GM12878 (cell line): Measurements from ENCODE around the gene CHAT. TPM values are rescaled to one million over a fixed set of nuclear protein-coding genes. Genes with fewer than 3 reads are reported as not detected.

Experiments
- ATAC-seq: fragments of 200-7000 bp; cut with Tn5 transposase; 3 replicates; pipeline ENCODE4 v1.9.1; 2020; ENCODE audit warnings: mild to moderate bottlenecking, moderate library complexity
- BruUV-seq: library from RNA; stranded (reverse); fragments of 400-500 nt; replicated peaks from 2 replicates; lab custom pipeline; 2021; lab: Mats Ljungman, UMichigan
- CTCF ChIA-PET: fragments of 300-600 bp; sonication (Branson Sonifier 250); formaldehyde crosslinking; extraction: SDS; loops from one replicate; lab custom pipeline; 2021; ENCODE audit warnings: inconsistent platforms; lab: Yijun Ruan, JAX
- POLR2A ChIA-PET: fragments of 350-600 bp; formaldehyde crosslinking; extraction: SDS; loops from one replicate; lab custom pipeline; 2021; ENCODE audit warnings: inconsistent platforms; lab: Charles Lee
- RAD21 ChIA-PET: fragments of 300-600 bp; sonication (Branson Sonifier 250); formaldehyde crosslinking; loops from one replicate; lab custom pipeline; 2023; ENCODE audit warnings: antibody characterized with exemption; ENCODE audit not compliant: unreplicated experiment; lab: Charles Lee
- SMC1A ChIA-PET: fragments of 300-600 bp; sonication (Branson Sonifier 250); formaldehyde crosslinking; loops from one replicate; lab custom pipeline; 2023; ENCODE audit not compliant: unreplicated experiment, uncharacterized antibody; lab: Charles Lee
- DNase-seq: peaks from one replicate; pipeline ENCODE4 v3.0.0-alpha.2; 2011; ENCODE audit warnings: low read depth, low spot score
- FAIRE-seq: peaks from 3 replicates; lab custom pipeline; 2011; peaks lifted over from hg19 to GRCh38; lab: Jason Lieb, UNC
- H2AFZ ChIP-seq: 2 replicates; pipeline ENCODE4 v1.6.0; 2011; ENCODE audit warnings: low read depth, low read length, control low read depth; ENCODE audit not compliant: control insufficient read depth
- H3K27ac ChIP-seq: 2 replicates; pipeline ENCODE4 v1.5.1; 2011; ENCODE audit warnings: control low read depth; ENCODE audit not compliant: control insufficient read depth, insufficient read depth
- H3K27me3 ChIP-seq, 2 experiments: replicated peaks in 1 of 2; 2 replicates each; pipeline versions ENCODE4 v1.6.0 to v1.6.1; 2011; ENCODE audit warnings: low read length in 1 of 2; ENCODE audit not compliant: control insufficient read depth in 2 of 2, insufficient read depth in 2 of 2
- H3K36me3 ChIP-seq, 2 experiments: 2 replicates each; pipeline ENCODE4 v1.5.1; 2011; ENCODE audit warnings: low read length in 1 of 2; ENCODE audit not compliant: control insufficient read depth in 2 of 2, insufficient read depth in 2 of 2
- H3K4me1 ChIP-seq: 2 replicates; pipeline ENCODE4 v1.6.1; 2011; ENCODE audit warnings: mild to moderate bottlenecking, low read length, moderate library complexity, mixed read lengths; ENCODE audit not compliant: control insufficient read depth, insufficient read depth
- H3K4me2 ChIP-seq: 2 replicates; pipeline ENCODE4 v1.6.0; 2011; ENCODE audit warnings: control low read depth; ENCODE audit not compliant: control insufficient read depth, insufficient read depth
- H3K4me3 ChIP-seq: fragments of 200-600 bp; sonication (generic); 2 replicates; pipeline ENCODE4 v1.5.1; 2016
- H3K79me2 ChIP-seq: 2 replicates; pipeline ENCODE4 v1.6.0; 2011; ENCODE audit warnings: low read length; ENCODE audit not compliant: control insufficient read depth, insufficient read depth
- H3K9ac ChIP-seq: 2 replicates; pipeline ENCODE4 v1.8.0; 2011; ENCODE audit warnings: low read length, control low read depth, mixed read lengths; ENCODE audit not compliant: control insufficient read depth, insufficient read depth
- H3K9me3 ChIP-seq: replicated peaks from 3 replicates; pipeline ENCODE4 v1.5.1; 2011; ENCODE audit warnings: mild to moderate bottlenecking, low read length; ENCODE audit not compliant: control insufficient read depth, insufficient read depth
- H4K20me1 ChIP-seq: 2 replicates; pipeline ENCODE4 v1.6.0; 2011; ENCODE audit not compliant: control insufficient read depth, insufficient read depth
- POLR2AphosphoS2 ChIP-seq: IDR thresholded peaks from 2 replicates; pipeline ENCODE4 v1.6.1; 2011; ENCODE audit warnings: low read depth, mild to moderate bottlenecking, low read length, improper control_type of control experiment, moderate library complexity
- SIN3A ChIP-seq: IDR thresholded peaks from 2 replicates; pipeline ENCODE4 v1.6.1; 2012; ENCODE audit warnings: low read depth, low read length, improper control_type of control experiment
- TAF1 ChIP-seq: IDR thresholded peaks from 2 replicates; pipeline ENCODE4 v1.6.1; 2011; ENCODE audit warnings: mild to moderate bottlenecking, low read depth, low read length, borderline replicate concordance
- ZSCAN29 ChIP-seq: fragments of 450-650 bp; IDR thresholded peaks from 2 replicates; pipeline ENCODE4 v1.6.1; 2017; ENCODE audit warnings: mild to moderate bottlenecking, moderate library complexity
- WGBS: methylation state at CpG from one replicate; pipeline ENCODE4 v1.1.6; 2016; ENCODE audit warnings: low lambda C conversion rate; ENCODE audit not compliant: insufficient replicate concordance, insufficient coverage; ENCODE audit errors: missing lambda C conversion rate; 5-methylcytosine and 5-hydroxymethylcytosine counted together
- in situ Hi-C: fragments of 300-500 bp; cut with MboI; formaldehyde crosslinking; loops from 9 replicates; pipeline ENCODE4 v1.14.3; 2018; ENCODE audit warnings: mixed read lengths
- intact Hi-C: fragments of 100-400 bp; cut with micrococcal nuclease; formaldehyde crosslinking; loops from one replicate; pipeline ENCODE4 v1.14.2; 2022; ENCODE audit not compliant: unreplicated experiment
- polyA plus RNA-seq, 11 experiments: library from polyadenylated mRNA; depleted of rRNA in 4 of 11; unstranded in 6 of 11; stranded (reverse) in 5 of 11; fragments of >200 nt; fragmentation: Nextera tagmentation in 4 of 11; fragmentation: Illumina TruSeq in 1 of 11; extraction: Ambion mirVana in 4 of 11; extraction: Trizol in 1 of 11; gene quantifications; 1 replicate in 1 of 11; 2 replicates in 10 of 11; pipeline versions ENCODE4 v1.2.1 to v1.2.3, GENCODE V29; 2011 to 2016; ENCODE audit warnings: inconsistent platforms in 2 of 11, missing spikeins in 2 of 11, low read depth in 1 of 11
- total RNA-seq, 4 experiments: library from RNA; depleted of rRNA in 3 of 4; stranded (reverse); fragments of >200 nt in 3 of 4; fragmentation: Illumina TruSeq in 1 of 4; extraction: Trizol in 1 of 4; gene quantifications; 2 replicates each; pipeline versions ENCODE4 v1.2.1 to v1.2.3, GENCODE V29; 2013 to 2021
- TF ChIP-seq, protein P1 (sequence below): fragments of 450-650 bp; IDR thresholded peaks from 2 replicates; pipeline ENCODE4 v1.6.1; 2017; ENCODE audit warnings: mild to moderate bottlenecking, moderate library complexity
- TF ChIP-seq, protein P2 (sequence below): IDR thresholded peaks from 2 replicates; pipeline ENCODE4 v1.6.1; 2011; ENCODE audit warnings: mild to moderate bottlenecking, low read depth, low read length, moderate library complexity; ENCODE audit not compliant: insufficient replicate concordance
- TF ChIP-seq, protein P3 (sequence below): fragments of 450-650 bp; conservative IDR thresholded peaks from 2 replicates; pipeline ENCODE4 v1.6.1; 2017; ENCODE audit warnings: mild to moderate bottlenecking, moderate library complexity

CHAT gene
- total and polyA plus RNA-seq, 10 of the 15 experiments (the other 5 are each of a cell fraction or from before 2014, with no cell fraction given) = not detected

DNA sequence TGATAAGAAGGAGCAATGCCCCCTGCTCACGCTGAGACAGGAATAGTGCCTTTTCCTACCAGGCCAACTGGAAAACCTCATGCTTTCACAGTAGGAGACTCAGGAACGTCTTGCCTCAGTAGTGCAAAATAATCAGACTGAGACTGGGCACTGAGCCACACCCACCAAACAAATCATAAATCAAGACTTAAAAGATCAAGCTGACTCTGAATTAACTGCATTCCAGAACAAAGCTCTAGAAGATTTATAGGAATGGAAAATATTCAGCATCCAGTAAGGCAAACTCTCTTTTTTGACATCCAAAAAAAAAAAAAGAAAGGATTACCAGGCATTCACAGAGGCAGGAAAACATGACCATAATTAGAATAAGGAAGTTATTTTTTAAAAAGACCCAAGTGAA, 34.2 kb upstream of the CHAT start:
- RAD21 ChIA-PET = no interaction called here
- SMC1A ChIA-PET = no interaction called here
- 11% methylated on average over 2 of the region's 2 CpGs for WGBS
- TF ChIP-seq TAF1 (no peak), POLR2AphosphoS2 (no peak)
- H3K36me3 ChIP-seq = no peaks in the 10 kb centered on the region
- no peak for FAIRE-seq
- no peaks in the 10 kb centered on the region for H4K20me1 ChIP-seq
- no peak overlapping the region for H3K4me3 ChIP-seq
- no peak overlapping the region for H2AFZ ChIP-seq
- ATAC-seq = no peak
- H3K4me2 ChIP-seq = no peak overlapping the region
- CTCF ChIA-PET = no interaction called here
- no peaks in the 10 kb centered on the region for H3K79me2 ChIP-seq
- intact Hi-C loops (no loop called here), in situ Hi-C loops (no loop called here)
- BruUV-seq = no TSS peak
- no peak overlapping the region for H3K9ac ChIP-seq
- POLR2A ChIA-PET = no interaction called here
- H3K27ac ChIP-seq = no peak overlapping the region
- no peaks in the 10 kb centered on the region; a peak in 1 of 4 replicates for H3K27me3 ChIP-seq
- DNase-seq = no peak
- no peaks in the 10 kb centered on the region; the same call in 1 of the 2 replicates for H3K4me1 ChIP-seq
- H3K9me3 ChIP-seq = no peaks in the 10 kb centered on the region

DNA sequence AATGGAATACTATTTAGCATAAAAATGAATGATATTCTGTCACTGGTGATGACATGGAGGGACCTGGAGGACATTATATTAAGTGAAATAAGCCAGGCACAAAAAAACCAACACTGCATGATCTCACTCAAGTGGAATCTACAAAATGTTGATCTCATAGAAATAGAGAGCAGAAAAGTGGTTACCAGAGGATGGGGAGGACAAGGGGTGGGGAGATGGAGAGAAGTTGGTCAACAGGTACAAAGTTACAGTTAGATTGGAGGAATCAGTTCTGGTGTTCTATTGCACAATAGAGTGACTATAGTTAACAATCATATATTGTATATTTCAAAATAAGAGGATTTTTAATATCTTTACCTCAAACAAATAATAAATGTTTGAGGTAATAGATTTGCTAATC, 28.4 kb upstream of the CHAT start:
- no peak overlapping the region for H3K4me3 ChIP-seq
- no peaks in the 10 kb centered on the region for H3K36me3 ChIP-seq
- no peak overlapping the region for H3K27ac ChIP-seq
- H3K4me2 ChIP-seq = no peak overlapping the region
- no peaks in the 10 kb centered on the region for H3K79me2 ChIP-seq
- no peak overlapping the region for H2AFZ ChIP-seq
- no peak overlapping the region for H3K9ac ChIP-seq
- DNase-seq (no peak), FAIRE-seq (no peak), ATAC-seq (no peak)
- peaks cover 3% of the 10 kb centered on the region; the same call in 2 of the 3 replicates for H3K9me3 ChIP-seq
- intact Hi-C loops = no loop called here
- no peaks in the 10 kb centered on the region for H4K20me1 ChIP-seq
- SMC1A ChIA-PET = no interaction called here
- CTCF ChIA-PET = no interaction called here
- H3K4me1 ChIP-seq = no peaks in the 10 kb centered on the region; the same call in 1 of the 2 replicates
- RAD21 ChIA-PET = no interaction called here
- no TSS peak for BruUV-seq
- POLR2A ChIA-PET = no interaction called here
- in situ Hi-C loops = no loop called here
- H3K27me3 ChIP-seq = no peaks in the 10 kb centered on the region; a peak in 1 of 4 replicates
- TF ChIP-seq ZSCAN29 = no peak
- TF ChIP-seq SIN3A = no peak
- TF ChIP-seq, protein P1, sequence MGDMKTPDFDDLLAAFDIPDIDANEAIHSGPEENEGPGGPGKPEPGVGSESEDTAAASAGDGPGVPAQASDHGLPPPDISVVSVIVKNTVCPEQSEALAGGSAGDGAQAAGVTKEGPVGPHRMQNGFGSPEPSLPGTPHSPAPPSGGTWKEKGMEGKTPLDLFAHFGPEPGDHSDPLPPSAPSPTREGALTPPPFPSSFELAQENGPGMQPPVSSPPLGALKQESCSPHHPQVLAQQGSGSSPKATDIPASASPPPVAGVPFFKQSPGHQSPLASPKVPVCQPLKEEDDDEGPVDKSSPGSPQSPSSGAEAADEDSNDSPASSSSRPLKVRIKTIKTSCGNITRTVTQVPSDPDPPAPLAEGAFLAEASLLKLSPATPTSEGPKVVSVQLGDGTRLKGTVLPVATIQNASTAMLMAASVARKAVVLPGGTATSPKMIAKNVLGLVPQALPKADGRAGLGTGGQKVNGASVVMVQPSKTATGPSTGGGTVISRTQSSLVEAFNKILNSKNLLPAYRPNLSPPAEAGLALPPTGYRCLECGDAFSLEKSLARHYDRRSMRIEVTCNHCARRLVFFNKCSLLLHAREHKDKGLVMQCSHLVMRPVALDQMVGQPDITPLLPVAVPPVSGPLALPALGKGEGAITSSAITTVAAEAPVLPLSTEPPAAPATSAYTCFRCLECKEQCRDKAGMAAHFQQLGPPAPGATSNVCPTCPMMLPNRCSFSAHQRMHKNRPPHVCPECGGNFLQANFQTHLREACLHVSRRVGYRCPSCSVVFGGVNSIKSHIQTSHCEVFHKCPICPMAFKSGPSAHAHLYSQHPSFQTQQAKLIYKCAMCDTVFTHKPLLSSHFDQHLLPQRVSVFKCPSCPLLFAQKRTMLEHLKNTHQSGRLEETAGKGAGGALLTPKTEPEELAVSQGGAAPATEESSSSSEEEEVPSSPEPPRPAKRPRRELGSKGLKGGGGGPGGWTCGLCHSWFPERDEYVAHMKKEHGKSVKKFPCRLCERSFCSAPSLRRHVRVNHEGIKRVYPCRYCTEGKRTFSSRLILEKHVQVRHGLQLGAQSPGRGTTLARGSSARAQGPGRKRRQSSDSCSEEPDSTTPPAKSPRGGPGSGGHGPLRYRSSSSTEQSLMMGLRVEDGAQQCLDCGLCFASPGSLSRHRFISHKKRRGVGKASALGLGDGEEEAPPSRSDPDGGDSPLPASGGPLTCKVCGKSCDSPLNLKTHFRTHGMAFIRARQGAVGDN = no peak
- TF ChIP-seq, protein P2, sequence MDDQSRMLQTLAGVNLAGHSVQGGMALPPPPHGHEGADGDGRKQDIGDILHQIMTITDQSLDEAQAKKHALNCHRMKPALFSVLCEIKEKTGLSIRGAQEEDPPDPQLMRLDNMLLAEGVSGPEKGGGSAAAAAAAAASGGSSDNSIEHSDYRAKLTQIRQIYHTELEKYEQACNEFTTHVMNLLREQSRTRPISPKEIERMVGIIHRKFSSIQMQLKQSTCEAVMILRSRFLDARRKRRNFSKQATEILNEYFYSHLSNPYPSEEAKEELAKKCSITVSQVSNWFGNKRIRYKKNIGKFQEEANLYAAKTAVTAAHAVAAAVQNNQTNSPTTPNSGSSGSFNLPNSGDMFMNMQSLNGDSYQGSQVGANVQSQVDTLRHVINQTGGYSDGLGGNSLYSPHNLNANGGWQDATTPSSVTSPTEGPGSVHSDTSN = no peak
- TF ChIP-seq, protein P3, sequence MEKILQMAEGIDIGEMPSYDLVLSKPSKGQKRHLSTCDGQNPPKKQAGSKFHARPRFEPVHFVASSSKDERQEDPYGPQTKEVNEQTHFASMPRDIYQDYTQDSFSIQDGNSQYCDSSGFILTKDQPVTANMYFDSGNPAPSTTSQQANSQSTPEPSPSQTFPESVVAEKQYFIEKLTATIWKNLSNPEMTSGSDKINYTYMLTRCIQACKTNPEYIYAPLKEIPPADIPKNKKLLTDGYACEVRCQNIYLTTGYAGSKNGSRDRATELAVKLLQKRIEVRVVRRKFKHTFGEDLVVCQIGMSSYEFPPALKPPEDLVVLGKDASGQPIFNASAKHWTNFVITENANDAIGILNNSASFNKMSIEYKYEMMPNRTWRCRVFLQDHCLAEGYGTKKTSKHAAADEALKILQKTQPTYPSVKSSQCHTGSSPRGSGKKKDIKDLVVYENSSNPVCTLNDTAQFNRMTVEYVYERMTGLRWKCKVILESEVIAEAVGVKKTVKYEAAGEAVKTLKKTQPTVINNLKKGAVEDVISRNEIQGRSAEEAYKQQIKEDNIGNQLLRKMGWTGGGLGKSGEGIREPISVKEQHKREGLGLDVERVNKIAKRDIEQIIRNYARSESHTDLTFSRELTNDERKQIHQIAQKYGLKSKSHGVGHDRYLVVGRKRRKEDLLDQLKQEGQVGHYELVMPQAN = no peak
